ENCODE results near the gene TMEM131. TPM values are rescaled to one million over a fixed set of nuclear protein-coding genes. Genes with fewer than 3 reads are reported as not detected.
"Not testable (repeated sequence)": the region's sequence is repeated elsewhere in the genome, so short reads cannot be mapped to it uniquely, and the experiment has no call there.

The TMEM131 gene
- total and polyA plus RNA-seq, 12 donors: 13.7 to 57.5 (median 34.0) TPM

GRCh38 chr2:98028101-98028561, 32.4 kb upstream of the TMEM131 start:
- H3K9me3 ChIP-seq (replicated peaks in 1 of 3): no peaks in the 10 kb centered on the region
- no peaks in the 10 kb centered on the region for H3K27me3 ChIP-seq
- intact Hi-C loops (cut with DNase I): no loop called here
- TF ChIP-seq CTCF (IDR thresholded peaks at IDR 0.05): no peak
- no peak for TF ChIP-seq POLR2A (IDR thresholded peaks at IDR 0.05)
- H3K4me1 ChIP-seq (replicated peaks in 1 of 2): peaks cover 0 to 7% of the 10 kb centered on the region in 2 donors
- no peaks in the 10 kb centered on the region for H3K36me3 ChIP-seq (replicated peaks in 1 of 2)
- no peak for DNase-seq
- 86 to 94% (median 91%) methylated on average over 4 of the region's 4 CpGs for WGBS, 4 donors
- H3K4me3 ChIP-seq: no peak overlapping the region
- no peak overlapping the region for H3K27ac ChIP-seq

DNA sequence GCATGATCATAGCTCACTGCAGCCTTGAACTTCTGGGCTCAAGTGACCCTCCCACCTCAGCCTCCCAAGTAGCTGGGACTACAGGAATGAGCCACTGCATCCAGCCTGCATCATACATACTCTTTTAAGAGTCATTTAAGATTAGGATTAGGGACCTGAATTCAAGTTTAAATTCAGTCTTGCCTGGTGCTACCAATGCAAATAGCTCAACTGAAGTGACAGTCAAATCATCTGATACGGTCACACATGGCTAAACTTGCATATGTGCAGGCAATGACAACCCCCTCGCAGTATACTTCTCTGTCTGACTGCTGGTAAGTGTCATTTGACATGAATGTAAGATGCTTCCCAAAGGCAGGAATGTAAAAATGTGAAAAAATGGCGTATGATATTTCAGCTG, 31.8 kb upstream of the TMEM131 start:
- Histone ChIP-seq H3K36me3 (replicated peaks in 1 of 2) (no peaks in the 10 kb centered on the region), H3K9me3 (replicated peaks in 1 of 3) (no peaks in the 10 kb centered on the region), H3K4me3 (no peak overlapping the region), H3K27ac (no peak overlapping the region), H3K27me3 (no peaks in the 10 kb centered on the region), H3K4me1 (replicated peaks in 1 of 2) (peaks cover 0 to 7% of the 10 kb centered on the region in 2 donors)
- 83 to 95% (median 86%) methylated on average over 3 of the region's 3 CpGs for WGBS, 4 donors
- intact Hi-C loops (cut with DNase I): no loop called here
- no peak for DNase-seq
- no peak for TF ChIP-seq POLR2A (IDR thresholded peaks at IDR 0.05)

GRCh38 chr2:98026927-98027522, 31.3 kb upstream of the TMEM131 start:
- Histone ChIP-seq H3K27me3 (no peaks in the 10 kb centered on the region), H3K4me3 (no peak overlapping the region), H3K4me1 (replicated peaks in 1 of 2) (peaks cover 0 to 7% of the 10 kb centered on the region in 2 donors), H3K36me3 (replicated peaks in 1 of 2) (no peaks in the 10 kb centered on the region), H3K27ac (no peak overlapping the region), H3K9me3 (replicated peaks in 1 of 3) (no peaks in the 10 kb centered on the region)
- DNase-seq: no peak
- TF ChIP-seq POLR2A (IDR thresholded peaks at IDR 0.05) (no peak), CTCF (IDR thresholded peaks at IDR 0.05) (no peak)
- 14 to 36% (median 30%) methylated on average over 2 of the region's 2 CpGs for WGBS, 4 donors
- intact Hi-C loops (cut with DNase I): no loop called here

DNA sequence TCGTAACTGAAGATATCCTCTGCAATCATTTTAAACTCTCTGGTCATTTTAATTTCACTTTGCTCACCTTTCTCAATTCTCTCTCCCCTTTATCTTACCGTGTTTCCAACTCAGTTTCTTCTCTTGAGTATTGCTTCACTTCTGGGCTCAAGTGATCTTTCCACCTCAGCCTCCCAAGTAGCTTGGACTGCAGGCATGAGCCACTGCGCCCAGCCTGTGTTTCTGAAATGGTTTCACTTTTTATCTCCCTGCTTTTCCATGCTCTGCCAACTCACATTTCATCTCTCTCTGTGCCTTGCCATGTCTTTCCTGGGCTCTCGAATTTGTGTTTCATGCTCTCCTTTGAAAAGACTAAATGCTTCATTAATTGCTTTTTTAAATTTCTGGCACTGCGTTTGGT, 30.5 kb upstream of the TMEM131 start:
- peaks cover 0 to 7% of the 10 kb centered on the region in 2 donors for H3K4me1 ChIP-seq (replicated peaks in 1 of 2)
- no peak overlapping the region for H3K4me3 ChIP-seq
- no peaks in the 10 kb centered on the region for H3K27me3 ChIP-seq
- TF ChIP-seq POLR2A (IDR thresholded peaks at IDR 0.05) (no peak), CTCF (IDR thresholded peaks at IDR 0.05) (no peak)
- intact Hi-C loops (cut with DNase I): no loop called here
- DNase-seq: no peak
- H3K27ac ChIP-seq: no peak overlapping the region
- no peaks in the 10 kb centered on the region for H3K36me3 ChIP-seq (replicated peaks in 1 of 2)
- H3K9me3 ChIP-seq (replicated peaks in 1 of 3): no peaks in the 10 kb centered on the region
- WGBS, 4 donors: 66 to 74% (median 70%) methylated on average over 5 of the region's 5 CpGs

DNA sequence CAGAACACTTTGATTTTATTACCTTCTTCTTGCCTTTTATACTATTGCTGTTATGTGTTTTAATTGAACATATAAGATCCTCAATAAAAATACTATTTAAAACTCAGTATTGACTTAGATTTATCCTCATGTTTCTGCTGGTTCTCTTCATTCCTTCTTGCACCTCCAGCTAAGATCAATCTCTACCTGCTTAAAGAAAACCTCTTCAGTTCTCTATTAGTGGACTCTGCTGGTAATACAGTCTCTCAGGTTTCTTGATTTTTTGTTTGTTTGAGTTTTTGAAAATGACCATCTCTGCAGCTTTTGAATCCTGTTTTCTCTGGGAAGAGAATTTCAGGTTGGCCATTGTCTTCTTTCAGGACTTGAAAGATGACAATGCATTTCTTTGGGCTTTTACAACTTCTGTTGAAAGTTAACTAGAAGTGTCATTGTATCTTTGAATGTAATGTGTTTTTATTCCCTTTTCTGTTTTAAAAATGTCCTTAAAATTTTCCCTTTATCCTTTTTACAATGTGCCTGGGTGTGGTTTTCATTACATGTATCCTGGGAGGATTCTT, 29.8 kb upstream of the TMEM131 start:
- TF ChIP-seq POLR2A (IDR thresholded peaks at IDR 0.05) (no peak), CTCF (IDR thresholded peaks at IDR 0.05) (peak in 2 of 6 experiments; percentile 9 to 21)
- no peak for DNase-seq
- Histone ChIP-seq H3K27ac (no peak overlapping the region), H3K27me3 (no peaks in the 10 kb centered on the region), H3K9me3 (replicated peaks in 1 of 3) (no peaks in the 10 kb centered on the region), H3K36me3 (replicated peaks in 1 of 2) (no peaks in the 10 kb centered on the region), H3K4me1 (replicated peaks in 1 of 2) (peaks cover 0 to 7% of the 10 kb centered on the region in 2 donors), H3K4me3 (no peak overlapping the region)
- intact Hi-C loops (cut with DNase I): no loop called here

- H3K4me1 ChIP-seq (replicated peaks in 1 of 2); H3K4me3 ChIP-seq; H3K9me3 ChIP-seq (replicated peaks in 1 of 3); intact Hi-C loops (cut with DNase I); DNase-seq; H3K27me3 ChIP-seq; H3K27ac ChIP-seq; H3K36me3 ChIP-seq (replicated peaks in 1 of 2): not testable (repeated sequence)
- WGBS, 4 donors: 84 to 96% (median 85%) methylated on average over 3 of the region's 3 CpGs
Observed at GRCh38 chr2:98022067-98022466, 26.3 kb upstream of the TMEM131 start.
